ENCODE measurements around the gene CACNA1E. TPM values are rescaled to one million over a fixed set of nuclear protein-coding genes. Genes with fewer than 3 reads are reported as not detected.

Gene CACNA1E
- total and polyA plus RNA-seq, 5 donors from 2014 or later = not detected

DNA sequence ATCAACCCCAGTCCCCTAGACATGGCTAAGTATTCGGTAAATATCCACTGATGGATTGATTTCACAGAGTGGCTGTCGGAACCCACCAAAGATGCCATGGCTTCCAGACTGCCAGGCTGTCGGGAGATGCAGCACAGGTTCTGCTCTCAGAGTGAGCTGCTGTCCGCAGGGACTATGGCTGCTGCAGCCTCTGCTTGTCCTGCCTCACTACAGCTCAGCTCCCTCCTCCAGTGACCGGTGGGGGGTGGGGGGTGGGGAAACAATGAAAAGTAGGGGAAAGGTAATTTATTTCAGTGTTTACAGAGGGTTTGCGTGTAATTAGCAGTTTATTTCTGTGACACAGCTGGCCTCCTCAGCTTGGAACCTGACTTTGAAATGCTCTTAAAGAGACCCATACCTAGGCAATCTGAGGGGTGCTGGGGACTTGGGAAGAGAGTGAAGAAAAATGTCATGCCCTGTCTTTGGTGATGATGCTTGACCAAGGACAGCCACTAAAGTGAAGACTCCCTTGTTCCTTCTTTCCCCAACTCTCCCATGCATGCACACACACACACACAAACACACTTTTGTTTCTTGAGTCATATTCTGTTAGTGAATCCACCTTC, 109.0 kb downstream of the CACNA1E start:
- Mint-ChIP-seq H3K4me3 (no peak overlapping the region), H3K36me3 (no peaks in the 10 kb centered on the region), H3K27ac (no peak overlapping the region), H3K4me1 (no peaks in the 10 kb centered on the region), H3K27me3 (peaks cover 8% of the 10 kb centered on the region), H3K9me3 (peaks cover 0 to 6% (median 0%) of the 10 kb centered on the region in 7 donors)
- no peaks in the 10 kb centered on the region for H3K9me3 ChIP-seq (ENCODE audit: control insufficient read depth in 2 of 2, low read length in 2 of 2)
- ATAC-seq (ENCODE audit: low read depth in 2 of 2) (no peak), DNase-seq (no peak)
- no peaks in the 10 kb centered on the region for H3K4me1 ChIP-seq (ENCODE audit: control insufficient read depth, insufficient read depth, low read length, poor library complexity, severe bottlenecking)
- H3K4me3 ChIP-seq (ENCODE audit: low read depth, low read length) = no peak overlapping the region
- no peaks in the 10 kb centered on the region for H3K27me3 ChIP-seq (ENCODE audit: control insufficient read depth, insufficient read depth, low read length)
- no peaks in the 10 kb centered on the region for H3K36me3 ChIP-seq (ENCODE audit: control insufficient read depth, insufficient read depth, low read length)
- H3K27ac ChIP-seq (ENCODE audit: insufficient read depth, low read length, poor library complexity, severe bottlenecking) = no peak overlapping the region

DNA sequence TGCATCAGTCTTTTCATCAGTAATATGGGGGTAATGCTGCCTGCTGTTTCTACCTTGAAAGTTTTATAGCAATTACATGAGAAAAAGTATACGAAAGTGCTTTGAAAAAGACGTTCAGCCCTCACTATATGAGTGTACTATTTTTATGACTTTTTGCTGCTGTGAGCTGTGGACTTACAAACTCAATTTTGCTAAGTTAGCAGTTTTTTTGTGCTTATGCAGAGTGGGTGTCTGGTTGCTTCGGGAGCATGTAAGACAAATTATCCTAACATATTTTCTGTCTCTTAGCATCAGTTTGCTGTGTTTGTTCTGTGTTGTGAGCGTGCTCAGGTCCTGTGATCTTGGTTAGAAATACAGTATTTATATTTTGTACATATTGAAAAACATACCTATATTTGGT, 109.7 kb downstream of the CACNA1E start:
- Histone ChIP-seq H3K4me1 (ENCODE audit: control insufficient read depth, insufficient read depth, low read length, poor library complexity, severe bottlenecking) (no peaks in the 10 kb centered on the region), H3K27ac (ENCODE audit: insufficient read depth, low read length, poor library complexity, severe bottlenecking) (no peak overlapping the region), H3K4me3 (ENCODE audit: low read depth, low read length) (no peak overlapping the region), H3K9me3 (ENCODE audit: control insufficient read depth in 2 of 2, low read length in 2 of 2) (no peaks in the 10 kb centered on the region), H3K36me3 (ENCODE audit: control insufficient read depth, insufficient read depth, low read length) (no peaks in the 10 kb centered on the region), H3K27me3 (ENCODE audit: control insufficient read depth, insufficient read depth, low read length) (no peaks in the 10 kb centered on the region)
- DNase-seq (no peak), ATAC-seq (ENCODE audit: low read depth in 2 of 2) (no peak)
- no peaks in the 10 kb centered on the region for H3K4me1 Mint-ChIP-seq
- peaks cover 8% of the 10 kb centered on the region for H3K27me3 Mint-ChIP-seq
- no peak overlapping the region for H3K4me3 Mint-ChIP-seq
- H3K9me3 Mint-ChIP-seq = peaks cover 0 to 7% (median under 1%) of the 10 kb centered on the region in 7 donors
- H3K27ac Mint-ChIP-seq = no peak overlapping the region
- H3K36me3 Mint-ChIP-seq = no peaks in the 10 kb centered on the region

DNA sequence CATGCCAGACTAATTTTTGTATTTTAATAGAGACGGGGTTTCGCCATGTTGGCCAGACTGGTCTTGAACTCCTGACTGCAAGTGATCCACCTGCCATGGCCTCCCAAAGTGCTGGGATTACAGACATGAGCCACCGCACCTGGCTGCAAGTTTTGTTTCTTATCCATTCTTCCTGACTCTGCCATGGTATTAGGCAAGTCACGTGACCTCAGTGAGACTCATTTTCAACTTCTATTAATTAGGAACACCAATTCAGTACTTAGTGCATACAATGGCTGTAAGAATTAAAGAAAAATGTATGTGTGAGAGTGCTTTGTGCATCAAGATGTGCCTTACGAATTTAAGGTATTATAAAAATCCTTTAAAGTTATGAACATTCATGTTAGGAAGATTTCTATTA, 111.2 kb downstream of the CACNA1E start:
- Mint-ChIP-seq H3K36me3 (no peaks in the 10 kb centered on the region), H3K9me3 (peaks cover 0 to 11% (median 4%) of the 10 kb centered on the region in 7 donors), H3K4me3 (no peak overlapping the region), H3K27me3 (peaks cover 4% of the 10 kb centered on the region), H3K4me1 (no peaks in the 10 kb centered on the region), H3K27ac (no peak overlapping the region)
- no peaks in the 10 kb centered on the region for H3K27me3 ChIP-seq (ENCODE audit: control insufficient read depth, insufficient read depth, low read length)
- H3K36me3 ChIP-seq (ENCODE audit: control insufficient read depth, insufficient read depth, low read length) = no peaks in the 10 kb centered on the region
- no peak for DNase-seq
- no peaks in the 10 kb centered on the region for H3K9me3 ChIP-seq (ENCODE audit: control insufficient read depth in 2 of 2, low read length in 2 of 2)
- no peak for ATAC-seq (ENCODE audit: low read depth in 2 of 2)
- no peak overlapping the region for H3K27ac ChIP-seq (ENCODE audit: insufficient read depth, low read length, poor library complexity, severe bottlenecking)
- no peaks in the 10 kb centered on the region for H3K4me1 ChIP-seq (ENCODE audit: control insufficient read depth, insufficient read depth, low read length, poor library complexity, severe bottlenecking)
- H3K4me3 ChIP-seq (ENCODE audit: low read depth, low read length) = no peak overlapping the region

DNA sequence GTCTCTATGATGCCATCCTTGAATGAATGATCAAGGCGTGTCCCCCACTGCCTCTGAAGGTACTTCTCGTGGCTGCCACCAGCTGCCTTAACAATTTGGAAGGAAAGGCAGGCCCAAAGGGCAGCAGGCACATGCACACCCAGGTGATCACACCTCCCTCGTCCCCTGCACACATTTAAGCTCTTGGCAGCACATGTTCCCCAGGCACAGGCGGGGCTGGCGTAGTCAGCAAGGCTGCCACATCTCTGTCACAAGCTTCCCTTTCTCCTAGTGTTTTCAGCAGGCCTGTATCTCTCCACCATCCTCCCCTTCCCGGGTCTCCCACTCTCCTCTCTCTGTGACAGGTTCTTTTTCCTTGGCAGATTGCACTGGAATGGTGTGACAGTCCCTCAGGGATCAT, 111.9 kb downstream of the CACNA1E start:
- H3K4me1 Mint-ChIP-seq = no peaks in the 10 kb centered on the region
- Histone ChIP-seq H3K27me3 (ENCODE audit: control insufficient read depth, insufficient read depth, low read length) (no peaks in the 10 kb centered on the region), H3K36me3 (ENCODE audit: control insufficient read depth, insufficient read depth, low read length) (no peaks in the 10 kb centered on the region), H3K4me1 (ENCODE audit: control insufficient read depth, insufficient read depth, low read length, poor library complexity, severe bottlenecking) (no peaks in the 10 kb centered on the region), H3K27ac (ENCODE audit: insufficient read depth, low read length, poor library complexity, severe bottlenecking) (no peak overlapping the region), H3K4me3 (ENCODE audit: low read depth, low read length) (no peak overlapping the region), H3K9me3 (ENCODE audit: control insufficient read depth in 2 of 2, low read length in 2 of 2) (no peaks in the 10 kb centered on the region)
- H3K4me3 Mint-ChIP-seq = no peak overlapping the region
- no peaks in the 10 kb centered on the region for H3K36me3 Mint-ChIP-seq
- H3K27me3 Mint-ChIP-seq = peaks cover 4% of the 10 kb centered on the region
- peaks cover 0 to 15% (median 4%) of the 10 kb centered on the region in 7 donors for H3K9me3 Mint-ChIP-seq
- DNase-seq = no peak
- ATAC-seq (ENCODE audit: low read depth in 2 of 2) = no peak
- H3K27ac Mint-ChIP-seq = no peak overlapping the region

DNA sequence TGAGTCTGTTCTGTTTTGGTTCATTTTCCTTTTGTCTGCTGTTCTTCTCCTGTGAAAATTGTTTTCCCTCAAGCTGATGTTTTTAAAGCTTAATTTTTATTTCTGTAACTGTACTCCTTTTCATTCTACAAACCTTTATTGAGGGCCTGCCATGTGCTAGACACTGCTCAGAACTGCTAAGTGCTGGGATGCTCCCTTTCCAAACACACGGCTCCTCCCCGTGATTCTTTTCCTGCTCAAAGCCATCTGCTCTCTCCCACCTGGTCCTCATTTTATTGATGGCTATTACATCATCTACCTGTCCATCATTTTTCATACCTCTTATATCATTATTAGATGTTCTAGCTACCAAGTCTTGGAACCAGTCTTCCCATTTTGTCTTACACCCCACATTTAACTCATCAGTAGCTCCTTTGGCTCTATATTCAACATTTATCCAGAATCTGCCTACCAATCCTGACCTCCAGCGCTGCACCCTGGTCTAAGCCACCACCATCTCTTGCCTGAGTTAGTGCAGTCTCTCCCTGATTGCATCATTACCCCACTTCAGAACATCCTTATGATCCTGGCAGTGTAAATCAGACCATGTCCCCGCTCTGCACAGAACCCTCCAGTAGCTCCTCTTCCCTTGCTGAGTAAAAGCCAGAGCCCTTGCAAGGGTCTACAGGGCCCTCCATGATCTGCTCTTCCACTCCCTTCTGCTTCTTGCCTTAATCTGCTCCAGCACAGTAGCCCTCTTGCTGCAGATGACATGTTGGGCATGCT, 118.1 kb downstream of the CACNA1E start:
- H3K27me3 ChIP-seq (ENCODE audit: control insufficient read depth, insufficient read depth, low read length) = no peaks in the 10 kb centered on the region
- ATAC-seq (ENCODE audit: low read depth in 2 of 2) (no peak), DNase-seq (no peak)
- peaks cover 0 to 19% (median 4%) of the 10 kb centered on the region in 7 donors for H3K9me3 Mint-ChIP-seq
- H3K4me1 ChIP-seq (ENCODE audit: control insufficient read depth, insufficient read depth, low read length, poor library complexity, severe bottlenecking) = no peaks in the 10 kb centered on the region
- H3K27me3 Mint-ChIP-seq = no peaks in the 10 kb centered on the region
- no peak overlapping the region for H3K4me3 Mint-ChIP-seq
- H3K4me1 Mint-ChIP-seq = no peaks in the 10 kb centered on the region
- H3K36me3 ChIP-seq (ENCODE audit: control insufficient read depth, insufficient read depth, low read length) = no peaks in the 10 kb centered on the region
- H3K4me3 ChIP-seq (ENCODE audit: low read depth, low read length) = no peak overlapping the region
- no peak overlapping the region for H3K27ac Mint-ChIP-seq
- no peaks in the 10 kb centered on the region for H3K9me3 ChIP-seq (ENCODE audit: control insufficient read depth in 2 of 2, low read length in 2 of 2)
- no peaks in the 10 kb centered on the region for H3K36me3 Mint-ChIP-seq
- H3K27ac ChIP-seq (ENCODE audit: insufficient read depth, low read length, poor library complexity, severe bottlenecking) = no peak overlapping the region

DNA sequence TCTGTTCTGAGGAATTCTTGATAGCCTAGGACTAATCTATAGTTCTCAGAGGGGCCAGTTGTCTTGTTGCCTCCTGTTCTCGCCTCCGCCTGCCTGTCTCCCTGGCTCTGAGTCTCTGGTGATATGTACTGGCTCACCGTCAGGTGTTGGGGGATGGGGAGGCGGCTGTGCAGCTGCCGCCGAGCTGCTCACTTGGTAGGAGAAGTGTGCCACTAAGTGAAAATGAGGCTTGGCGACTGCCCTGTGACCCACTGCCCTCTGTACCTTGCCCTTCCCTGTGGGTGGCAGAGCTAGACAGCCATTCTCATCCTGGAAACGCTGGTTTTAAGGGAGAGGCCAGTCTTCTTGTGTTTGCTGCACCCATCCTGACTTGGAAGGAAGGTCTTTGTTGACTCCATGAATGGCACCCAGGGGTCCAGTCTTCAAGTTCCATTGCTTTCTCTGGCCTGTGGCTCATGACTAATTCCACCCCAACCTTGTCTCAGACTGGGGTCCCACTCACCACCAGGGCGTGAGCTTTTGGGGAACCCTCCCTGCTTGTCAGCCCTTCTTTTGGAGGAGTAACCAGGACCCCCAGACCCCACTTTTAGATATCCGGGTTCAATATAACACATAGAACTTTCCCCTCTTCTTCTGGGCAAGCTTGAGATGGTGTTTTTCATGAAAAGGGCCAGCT, 120.6 kb downstream of the CACNA1E start:
- Mint-ChIP-seq H3K4me1 (no peaks in the 10 kb centered on the region), H3K36me3 (no peaks in the 10 kb centered on the region), H3K27ac (no peak overlapping the region), H3K4me3 (no peak overlapping the region), H3K27me3 (no peaks in the 10 kb centered on the region), H3K9me3 (peaks cover 0 to 8% (median 0%) of the 10 kb centered on the region in 7 donors)
- Histone ChIP-seq H3K27me3 (ENCODE audit: control insufficient read depth, insufficient read depth, low read length) (no peaks in the 10 kb centered on the region), H3K4me1 (ENCODE audit: control insufficient read depth, insufficient read depth, low read length, poor library complexity, severe bottlenecking) (no peaks in the 10 kb centered on the region), H3K36me3 (ENCODE audit: control insufficient read depth, insufficient read depth, low read length) (no peaks in the 10 kb centered on the region), H3K4me3 (ENCODE audit: low read depth, low read length) (no peak overlapping the region), H3K9me3 (ENCODE audit: control insufficient read depth in 2 of 2, low read length in 2 of 2) (no peaks in the 10 kb centered on the region), H3K27ac (ENCODE audit: insufficient read depth, low read length, poor library complexity, severe bottlenecking) (no peak overlapping the region)
- ATAC-seq (ENCODE audit: low read depth in 2 of 2) (no peak), DNase-seq (no peak)

DNA sequence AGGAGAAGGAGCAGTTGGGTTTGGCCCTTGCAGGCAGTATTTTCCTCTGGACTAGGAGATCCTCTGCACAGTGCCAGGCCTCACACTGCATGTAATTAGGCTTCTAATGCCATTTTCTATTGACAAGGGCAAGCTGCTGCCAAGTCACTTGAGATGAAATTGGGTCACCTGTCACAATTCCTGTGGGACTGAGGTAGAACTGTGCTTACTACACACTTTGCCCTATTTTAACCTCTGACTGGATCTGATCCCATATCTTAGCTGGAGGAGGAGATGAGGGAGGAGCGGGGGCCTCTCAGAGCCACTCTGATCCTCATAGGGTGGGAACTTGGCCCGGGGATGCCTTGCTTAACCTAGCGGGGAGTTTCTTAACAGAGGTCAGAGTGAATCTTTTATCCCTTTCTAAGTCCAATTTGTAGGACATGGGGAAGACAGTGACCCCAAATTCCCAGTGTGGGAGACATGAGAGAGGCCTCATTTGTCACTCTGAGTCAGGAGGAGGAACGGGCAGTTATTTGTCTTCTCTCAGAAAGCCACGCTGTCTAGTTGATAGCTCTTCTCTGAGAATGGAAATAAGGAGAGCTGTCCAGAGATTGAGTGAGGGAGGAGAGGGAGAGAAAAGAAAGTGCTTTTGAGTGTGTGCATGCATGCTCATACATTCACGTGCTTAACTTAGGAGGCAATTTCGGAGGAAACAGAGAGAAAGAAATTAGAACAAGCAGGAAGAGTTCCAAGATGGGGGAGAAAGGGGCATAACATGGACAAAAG, 121.3 kb downstream of the CACNA1E start:
- Histone ChIP-seq H3K9me3 (ENCODE audit: control insufficient read depth in 2 of 2, low read length in 2 of 2) (no peaks in the 10 kb centered on the region), H3K36me3 (ENCODE audit: control insufficient read depth, insufficient read depth, low read length) (no peaks in the 10 kb centered on the region), H3K4me3 (ENCODE audit: low read depth, low read length) (no peak overlapping the region), H3K4me1 (ENCODE audit: control insufficient read depth, insufficient read depth, low read length, poor library complexity, severe bottlenecking) (no peaks in the 10 kb centered on the region), H3K27ac (ENCODE audit: insufficient read depth, low read length, poor library complexity, severe bottlenecking) (no peak overlapping the region), H3K27me3 (ENCODE audit: control insufficient read depth, insufficient read depth, low read length) (no peaks in the 10 kb centered on the region)
- no peak overlapping the region for H3K4me3 Mint-ChIP-seq
- no peak for DNase-seq
- H3K9me3 Mint-ChIP-seq = peaks cover 0 to 9% (median 0%) of the 10 kb centered on the region in 7 donors
- no peaks in the 10 kb centered on the region for H3K4me1 Mint-ChIP-seq
- H3K27me3 Mint-ChIP-seq = no peaks in the 10 kb centered on the region
- no peaks in the 10 kb centered on the region for H3K36me3 Mint-ChIP-seq
- H3K27ac Mint-ChIP-seq = no peak overlapping the region
- no peak for ATAC-seq (ENCODE audit: low read depth in 2 of 2)
